DMS114 treated with DMSO at 0.1 percent for 48 hours (cell line): ENCODE data around the gene SCNM1.
"Not testable (repeated sequence)": the region's sequence is repeated elsewhere in the genome, so short reads cannot be mapped to it uniquely, and the experiment has no call there.

Source experiments
- DNase-seq: peaks from one replicate; lab custom pipeline; 2025; ENCODE audit not compliant: unreplicated experiment; lab: John Stamatoyannopoulos, UW

Gene SCNM1

DNA sequence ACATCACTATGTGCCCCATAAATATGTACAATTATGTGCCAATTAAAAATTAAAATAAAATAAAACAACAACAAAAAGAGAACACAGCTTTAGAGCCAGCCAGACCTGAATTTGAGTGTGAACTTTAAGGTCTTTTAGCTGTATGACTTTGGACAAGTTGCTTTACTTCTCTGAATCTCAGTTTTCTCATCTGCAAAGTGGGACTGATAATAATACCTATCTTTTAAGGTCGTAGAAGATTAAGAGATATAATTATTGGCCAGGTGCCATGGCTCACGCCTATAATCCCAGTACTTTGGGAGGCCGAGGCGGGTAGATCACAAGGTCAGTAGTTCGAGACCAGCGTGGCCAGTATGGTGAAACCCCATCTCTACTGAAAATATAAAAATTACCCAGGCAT, 27.4 kb downstream of the SCNM1 start:
- no peak for DNase-seq

DNA sequence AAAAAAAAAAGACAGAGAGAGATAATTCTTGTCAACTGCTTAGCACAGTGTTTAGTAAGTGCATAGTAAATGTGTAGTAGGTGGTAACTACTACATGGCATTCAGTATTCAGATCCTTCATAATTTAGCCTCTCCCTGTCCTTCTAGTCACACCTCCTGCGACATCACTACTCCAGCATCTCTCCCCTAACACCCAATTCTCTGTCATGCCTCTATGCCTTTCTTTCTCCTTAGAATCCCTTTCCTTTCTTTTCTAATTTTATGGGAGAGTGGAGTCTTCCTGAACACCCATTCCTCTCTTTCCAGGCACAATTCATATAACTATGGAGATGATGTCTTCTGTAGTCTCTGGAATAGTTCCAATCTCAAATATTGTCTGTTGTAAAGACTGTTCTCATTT, 27.9 kb downstream of the SCNM1 start:
- no peak for DNase-seq

GRCh38 chr1:151194894-151195594, 29.1 kb downstream of the SCNM1 start:
- DNase-seq: peak; percentile 53

- peak; percentile 98 for DNase-seq
These were observed 30.4 kb downstream of the SCNM1 start for GRCh38 chr1:151196292-151196800.

DNA sequence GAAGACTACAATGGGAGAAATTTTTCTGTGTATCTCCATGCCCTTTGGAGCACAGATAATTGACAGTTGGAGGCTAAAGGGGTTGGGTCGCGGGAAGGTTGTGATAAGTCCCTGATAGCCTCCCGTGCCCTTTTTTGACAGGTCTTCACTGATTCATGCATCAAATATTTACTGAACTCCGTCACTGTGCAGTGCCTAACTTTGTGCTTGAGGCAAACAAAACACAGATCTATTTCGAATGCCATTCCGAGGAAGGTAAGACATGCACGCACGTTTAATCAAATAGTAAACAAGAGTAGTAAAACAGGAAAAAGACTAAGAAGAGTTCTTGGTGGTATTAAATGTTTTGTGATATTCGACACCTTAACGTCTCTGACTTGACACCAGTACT, 31.9 kb downstream of the SCNM1 start:
- DNase-seq: no peak

DNA sequence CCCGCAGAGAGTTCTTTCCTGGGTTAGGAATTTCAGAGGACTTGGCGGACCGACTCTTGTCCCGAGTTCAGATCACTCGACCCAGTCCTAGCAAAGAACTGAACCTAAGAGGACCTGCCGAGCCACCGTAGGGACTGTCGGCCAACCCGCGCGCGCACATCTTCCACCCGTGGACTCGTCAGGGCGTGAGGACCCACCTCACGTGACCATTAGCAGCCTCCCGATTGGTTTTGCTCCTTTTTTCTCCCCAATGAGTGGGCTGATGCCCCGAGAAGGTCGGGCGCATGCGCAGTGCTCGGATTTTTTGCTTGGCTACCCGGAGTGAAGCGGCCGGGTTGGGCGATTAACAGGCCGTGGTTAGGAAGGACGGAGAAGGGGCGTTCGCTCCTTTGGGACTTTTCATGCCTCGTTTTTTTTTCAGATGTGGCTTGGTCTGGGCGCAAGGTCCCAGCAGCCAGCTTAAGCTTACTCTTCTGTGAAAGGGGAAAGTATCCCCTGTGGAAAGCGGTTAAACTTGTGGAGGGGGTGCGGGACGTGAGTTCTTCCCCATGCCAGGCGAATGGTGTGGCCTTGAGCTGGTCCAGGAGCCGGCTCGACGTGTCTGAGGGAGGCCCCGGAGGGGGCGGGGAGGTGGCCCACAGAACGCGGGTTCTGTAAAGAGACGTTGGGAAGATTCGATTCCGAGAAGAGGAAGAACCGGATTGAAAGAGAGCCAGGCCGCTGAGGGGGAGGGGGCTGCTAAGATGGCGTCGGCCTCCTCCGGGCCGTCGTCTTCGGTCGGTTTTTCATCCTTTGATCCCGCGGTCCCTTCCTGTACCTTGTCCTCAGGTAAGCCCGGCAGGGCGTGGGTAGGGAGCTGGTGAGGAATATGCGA, 32.5 kb downstream of the SCNM1 start, which contains the start of gene PIP5K1A:
Gene PIP5K1A, plus strand, starts transcription at position 299 of the 874 bp plus-strand sequence. Its CDS starts 445 bp downstream, at position 744.
- peak; percentile 99 for DNase-seq

DNA sequence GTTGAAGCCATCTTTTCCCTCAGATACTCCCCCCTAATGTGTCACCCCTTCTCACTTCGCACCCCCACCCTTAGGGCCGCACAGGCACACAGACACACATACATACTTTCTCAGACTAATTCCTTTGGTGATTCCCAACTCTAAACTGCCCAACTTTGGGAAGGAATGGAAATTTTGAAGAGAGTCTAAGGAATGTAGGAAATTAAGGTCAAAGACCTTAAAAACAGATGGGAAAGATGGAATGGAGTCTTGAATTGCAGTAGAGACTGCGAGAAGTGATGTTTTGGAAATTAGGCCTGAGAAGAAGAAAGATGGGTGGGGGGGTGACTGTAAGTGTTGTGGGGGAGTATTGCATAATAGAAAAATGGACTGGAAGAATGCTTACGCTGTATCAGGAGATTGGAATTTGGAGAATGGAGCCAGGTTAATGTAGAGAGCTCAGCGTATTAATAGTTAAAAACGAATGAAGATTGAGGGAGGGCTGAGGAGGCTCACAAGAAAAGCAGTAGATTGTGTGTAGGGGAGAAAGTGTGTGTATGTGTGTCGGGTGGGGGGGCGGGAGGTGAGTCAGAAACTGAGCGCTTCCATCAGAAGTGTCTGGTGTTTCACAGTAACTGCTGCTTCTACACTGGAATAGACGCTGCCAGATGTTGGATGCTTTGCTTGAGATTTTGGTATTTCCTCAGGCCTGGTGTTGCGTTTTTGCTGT, 34.1 kb downstream of the SCNM1 start:
- DNase-seq: no peak

DNA sequence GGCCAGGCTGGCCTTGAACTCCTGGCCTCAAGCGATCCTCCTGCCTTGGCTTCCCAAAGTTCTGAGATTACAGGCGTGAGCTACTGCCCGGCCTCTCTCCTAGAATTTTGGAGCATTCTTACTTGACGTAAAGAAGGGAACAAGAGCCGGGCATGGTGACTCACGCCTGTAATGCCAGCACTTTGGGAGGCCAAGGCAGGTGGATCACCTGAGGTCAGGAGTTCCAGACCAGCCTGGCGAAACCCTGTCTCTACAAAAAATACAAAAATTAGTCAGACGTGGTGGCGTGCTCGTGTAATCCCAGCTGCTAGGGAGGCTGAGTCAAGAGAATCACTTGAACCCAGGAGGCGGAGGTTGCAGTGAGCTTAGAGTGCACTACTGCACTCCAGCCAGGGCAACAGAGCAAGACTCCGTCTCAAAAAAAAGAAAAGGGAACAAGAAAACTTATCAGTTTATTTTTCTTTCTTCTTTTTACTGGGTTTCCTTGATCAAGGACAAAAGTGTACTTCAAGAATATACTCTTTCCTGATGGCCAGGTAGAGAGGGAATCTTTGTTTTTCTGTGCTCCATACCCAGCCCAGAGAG, 39.5 kb downstream of the SCNM1 start:
- not testable (repeated sequence) for DNase-seq

DNA sequence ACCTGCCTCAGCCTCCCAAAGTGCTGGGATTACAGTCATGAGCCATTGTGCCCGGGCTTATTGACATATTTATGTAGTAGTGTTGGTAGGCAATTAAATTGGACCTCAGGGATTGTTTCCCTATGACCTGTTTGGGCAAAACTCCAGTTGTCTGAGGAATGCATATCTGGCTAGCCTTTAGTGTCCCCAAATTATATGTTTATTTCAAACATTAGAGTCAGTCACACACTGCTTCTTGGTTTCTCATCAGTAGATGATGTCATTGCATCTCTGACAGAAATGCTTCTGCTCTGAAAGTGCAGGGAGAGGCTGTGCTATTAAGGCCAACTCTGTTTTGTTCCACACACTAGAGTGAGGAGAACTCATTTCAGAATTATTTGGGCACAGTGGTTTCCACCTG, 44.9 kb downstream of the SCNM1 start:
- no peak for DNase-seq

DNA sequence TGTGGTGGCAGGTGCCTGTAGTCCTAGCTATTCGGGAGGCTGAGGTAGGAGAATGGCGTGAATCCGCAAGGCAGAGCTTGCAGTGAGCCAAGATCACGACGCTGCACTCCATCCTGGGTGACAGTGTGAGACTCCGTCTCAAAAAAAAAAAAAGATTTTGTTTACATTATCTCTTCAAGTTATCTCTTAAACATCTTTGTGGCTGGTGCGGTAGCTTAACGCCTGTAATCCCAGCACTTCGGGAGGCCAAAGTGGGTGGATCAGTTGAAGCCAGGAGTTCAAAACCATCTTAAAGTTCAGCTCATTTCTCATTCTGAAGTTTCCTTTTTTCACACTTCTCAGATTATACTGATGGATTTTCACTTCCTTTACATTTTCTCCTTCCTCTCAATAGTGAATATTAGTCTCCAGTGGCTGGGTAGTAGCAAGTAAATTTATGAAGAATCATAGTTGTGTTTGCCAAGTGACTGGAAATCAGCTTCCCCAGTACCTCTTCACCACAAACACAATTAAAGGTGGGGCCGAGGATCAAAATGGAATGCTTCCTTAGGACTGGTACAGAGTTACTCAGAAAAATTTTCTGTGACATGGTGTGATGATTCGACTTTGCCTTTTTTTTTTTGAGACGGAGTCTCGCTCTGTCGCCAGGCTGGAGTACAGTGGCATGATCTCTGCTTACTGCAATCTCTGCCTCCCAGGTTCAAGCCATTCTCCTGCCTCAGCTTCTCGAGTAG, 46.2 kb downstream of the SCNM1 start:
- no peak for DNase-seq

GRCh38 chr1:151213560-151213959, 47.6 kb downstream of the SCNM1 start:
- DNase-seq: no peak
